ENCODE data around the gene ARHGEF28. TPM values are rescaled to one million over a fixed set of nuclear protein-coding genes. Genes with fewer than 3 reads are reported as not detected.
A peak's percentile ranks its signal among the peaks of the same experiment; 100 is the strongest.

Gene ARHGEF28
- total RNA-seq, 2 donors from 2014 or later, result 0.17 to 0.53 TPM

GRCh38 chr5:73903169-73903568 is 277.2 kb downstream of the ARHGEF28 start:
- no peak for ATAC-seq
- no peaks in the 10 kb centered on the region for H3K36me3 Mint-ChIP-seq
- H3K27ac Mint-ChIP-seq, result no peak overlapping the region
- no peak overlapping the region for H3K4me3 Mint-ChIP-seq
- DNase-seq (ENCODE audit: low spot score), result no peak
- H3K27me3 Mint-ChIP-seq, result peaks cover 0 to 13% of the 10 kb centered on the region in 2 donors
- no peaks in the 10 kb centered on the region for H3K4me1 Mint-ChIP-seq (ENCODE audit: low read depth in 2 of 2)
- H3K9me3 Mint-ChIP-seq, result no peaks in the 10 kb centered on the region

DNA sequence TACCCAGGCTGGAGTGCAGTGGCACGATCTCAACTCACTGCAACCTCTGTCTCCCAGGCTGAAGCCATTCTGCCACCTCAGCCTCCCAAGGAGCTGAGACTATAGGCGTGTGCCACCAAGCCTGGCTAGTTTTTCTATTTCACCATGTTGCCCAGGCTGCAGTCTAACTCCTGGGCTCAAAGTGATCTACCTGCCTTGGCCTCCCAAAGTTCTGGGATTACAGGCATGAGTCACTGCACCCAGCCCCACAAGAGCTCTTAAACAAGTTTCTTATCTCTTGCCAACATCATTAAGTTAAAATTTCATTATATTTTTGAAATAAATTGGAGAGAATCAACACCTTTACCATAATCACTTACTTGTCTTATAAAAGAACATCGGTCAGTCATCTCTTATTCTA is 280.3 kb downstream of the ARHGEF28 start:
- H3K4me3 Mint-ChIP-seq, result no peak overlapping the region
- no peaks in the 10 kb centered on the region for H3K4me1 Mint-ChIP-seq (ENCODE audit: low read depth in 2 of 2)
- H3K36me3 Mint-ChIP-seq, result no peaks in the 10 kb centered on the region
- peaks cover 0 to 6% of the 10 kb centered on the region in 2 donors for H3K27me3 Mint-ChIP-seq
- H3K9me3 Mint-ChIP-seq, result no peaks in the 10 kb centered on the region
- ATAC-seq (no peak), DNase-seq (ENCODE audit: low spot score) (no peak)
- no peak overlapping the region for H3K27ac Mint-ChIP-seq

GRCh38 chr5:73907164-73907563 is 281.2 kb downstream of the ARHGEF28 start:
- no peak overlapping the region for H3K4me3 Mint-ChIP-seq
- ATAC-seq (no peak), DNase-seq (ENCODE audit: low spot score) (no peak)
- no peaks in the 10 kb centered on the region for H3K27me3 Mint-ChIP-seq
- no peaks in the 10 kb centered on the region for H3K9me3 Mint-ChIP-seq
- no peaks in the 10 kb centered on the region for H3K36me3 Mint-ChIP-seq
- no peaks in the 10 kb centered on the region for H3K4me1 Mint-ChIP-seq (ENCODE audit: low read depth in 2 of 2)
- no peak overlapping the region for H3K27ac Mint-ChIP-seq

- no peaks in the 10 kb centered on the region for H3K9me3 Mint-ChIP-seq
These were observed 282.4 kb downstream of the ARHGEF28 start for GRCh38 chr5:73908395-73908794.

GRCh38 chr5:73908846-73909245 is 282.9 kb downstream of the ARHGEF28 start:
- H3K27me3 Mint-ChIP-seq, result no peaks in the 10 kb centered on the region
- DNase-seq (ENCODE audit: low spot score) (no peak), ATAC-seq (no peak)
- H3K4me1 Mint-ChIP-seq (ENCODE audit: low read depth in 2 of 2), result no peaks in the 10 kb centered on the region
- no peak overlapping the region for H3K27ac Mint-ChIP-seq
- H3K4me3 Mint-ChIP-seq, result no peak overlapping the region
- H3K9me3 Mint-ChIP-seq, result no peaks in the 10 kb centered on the region
- H3K36me3 Mint-ChIP-seq, result no peaks in the 10 kb centered on the region

More at GRCh38 chr5:73908395-73908794, 282.4 kb downstream of the ARHGEF28 start:
- no peaks in the 10 kb centered on the region for H3K36me3 Mint-ChIP-seq
- no peak overlapping the region for H3K4me3 Mint-ChIP-seq
- H3K27ac Mint-ChIP-seq, result no peak overlapping the region
- no peaks in the 10 kb centered on the region for H3K4me1 Mint-ChIP-seq (ENCODE audit: low read depth in 2 of 2)
- no peaks in the 10 kb centered on the region for H3K27me3 Mint-ChIP-seq
- ATAC-seq (no peak), DNase-seq (ENCODE audit: low spot score) (no peak)

DNA sequence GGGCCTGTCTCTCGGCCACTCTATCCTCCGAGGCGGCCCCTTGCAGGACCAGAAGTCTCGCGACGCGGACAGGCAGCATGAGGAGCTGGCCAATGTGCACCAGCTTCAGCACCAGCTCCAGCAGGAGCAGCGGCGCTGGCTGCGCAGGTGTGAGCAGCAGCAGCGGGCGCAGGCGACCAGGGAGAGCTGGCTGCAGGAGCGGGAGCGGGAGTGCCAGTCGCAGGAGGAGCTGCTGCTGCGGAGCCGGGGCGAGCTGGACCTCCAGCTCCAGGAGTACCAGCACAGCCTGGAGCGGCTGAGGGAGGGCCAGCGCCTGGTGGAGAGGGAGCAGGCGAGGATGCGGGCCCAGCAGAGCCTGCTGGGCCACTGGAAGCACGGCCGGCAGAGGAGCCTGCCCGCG is 283.5 kb downstream of the ARHGEF28 start:
- Mint-ChIP-seq H3K9me3 (no peaks in the 10 kb centered on the region), H3K4me3 (no peak overlapping the region), H3K4me1 (ENCODE audit: low read depth in 2 of 2) (no peaks in the 10 kb centered on the region), H3K36me3 (no peaks in the 10 kb centered on the region), H3K27ac (no peak overlapping the region), H3K27me3 (no peaks in the 10 kb centered on the region)
- no peak for ATAC-seq
- no peak for DNase-seq (ENCODE audit: low spot score)

DNA sequence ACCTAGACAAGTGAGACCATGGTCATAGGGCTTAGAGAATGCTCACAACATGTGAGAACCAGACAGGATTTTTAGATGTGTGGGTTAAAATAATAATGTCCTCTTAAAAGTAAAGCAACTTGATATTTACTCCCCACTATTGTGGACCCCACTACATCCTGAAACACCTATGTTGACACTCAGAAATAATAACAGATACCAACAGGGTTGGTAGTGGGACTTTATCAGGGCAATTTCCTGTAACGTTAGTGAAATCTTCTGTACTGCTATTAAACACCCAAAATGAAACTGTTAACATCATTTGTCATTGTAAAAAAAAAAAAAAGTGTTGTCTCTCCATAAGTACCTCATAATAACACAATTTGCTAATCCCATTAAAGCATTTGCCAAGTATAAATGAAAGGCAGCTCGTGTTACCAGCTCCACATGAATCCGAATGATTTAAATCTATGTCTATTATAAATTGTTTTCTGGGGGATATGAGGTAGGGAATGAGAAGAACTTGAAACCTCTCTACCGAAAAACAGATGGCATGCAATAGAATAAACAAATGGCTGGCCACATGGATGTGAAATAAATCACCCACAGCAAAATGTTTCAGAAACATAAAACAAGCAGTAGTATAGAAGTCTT is 285.9 kb downstream of the ARHGEF28 start:
- Mint-ChIP-seq H3K27ac (no peak overlapping the region), H3K4me3 (no peak overlapping the region), H3K36me3 (no peaks in the 10 kb centered on the region), H3K27me3 (no peaks in the 10 kb centered on the region), H3K9me3 (no peaks in the 10 kb centered on the region), H3K4me1 (ENCODE audit: low read depth in 2 of 2) (no peaks in the 10 kb centered on the region)
- no peak for ATAC-seq
- DNase-seq (ENCODE audit: low spot score), result no peak

- no peak overlapping the region for H3K27ac Mint-ChIP-seq
- H3K27me3 Mint-ChIP-seq, result no peaks in the 10 kb centered on the region
- H3K36me3 Mint-ChIP-seq, result no peaks in the 10 kb centered on the region
These were observed 286.9 kb downstream of the ARHGEF28 start for GRCh38 chr5:73912821-73913271.

DNA sequence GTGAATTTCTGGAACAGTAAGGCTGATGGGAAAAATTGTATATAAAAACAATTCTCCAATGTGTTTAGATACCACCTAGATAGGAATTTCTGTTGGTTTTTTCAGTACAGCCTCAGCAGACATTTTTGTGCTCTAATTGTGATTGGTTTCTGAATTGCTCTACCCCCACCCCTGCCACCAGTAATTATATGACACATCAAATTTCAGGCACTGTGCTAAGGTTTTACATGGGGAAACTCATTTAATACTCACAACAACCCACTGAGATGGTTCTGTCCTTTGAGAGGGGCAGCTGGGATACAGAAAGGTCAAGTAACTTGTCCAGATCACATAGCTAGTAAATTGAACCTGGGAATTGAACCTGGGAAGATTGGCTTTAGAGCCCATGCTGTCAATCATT is 288.0 kb downstream of the ARHGEF28 start:
- no peak for DNase-seq (ENCODE audit: low spot score)
- Mint-ChIP-seq H3K4me1 (ENCODE audit: low read depth in 2 of 2) (no peaks in the 10 kb centered on the region), H3K4me3 (no peak overlapping the region), H3K27ac (no peak overlapping the region), H3K36me3 (no peaks in the 10 kb centered on the region), H3K27me3 (no peaks in the 10 kb centered on the region), H3K9me3 (no peaks in the 10 kb centered on the region)
- ATAC-seq, result peak in 1 of 2 donors; percentile 46

More at GRCh38 chr5:73912821-73913271, 286.9 kb downstream of the ARHGEF28 start:
- H3K9me3 Mint-ChIP-seq, result no peaks in the 10 kb centered on the region
- no peaks in the 10 kb centered on the region for H3K4me1 Mint-ChIP-seq (ENCODE audit: low read depth in 2 of 2)
- DNase-seq (ENCODE audit: low spot score), result no peak
- H3K4me3 Mint-ChIP-seq, result no peak overlapping the region
- ATAC-seq, result no peak

DNA sequence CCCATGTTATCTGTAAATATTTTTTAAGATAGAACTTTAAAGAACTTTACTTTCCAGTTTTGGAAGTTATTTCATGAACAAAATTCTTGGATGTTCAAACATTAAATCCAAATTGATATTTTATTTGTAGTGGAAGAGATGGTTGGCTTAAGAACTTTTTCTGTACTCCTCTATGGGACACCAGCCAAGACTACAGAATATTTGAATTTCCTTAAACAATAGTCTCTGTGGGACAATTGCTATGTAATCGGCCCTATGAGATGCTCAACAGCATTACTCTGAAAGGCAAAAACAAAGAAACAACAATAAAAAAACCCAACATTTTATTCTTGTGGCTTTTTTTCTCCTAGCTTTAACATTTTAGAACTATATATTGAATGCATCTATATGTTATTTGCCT is 289.3 kb downstream of the ARHGEF28 start:
- Mint-ChIP-seq H3K27ac (no peak overlapping the region), H3K27me3 (no peaks in the 10 kb centered on the region), H3K4me1 (ENCODE audit: low read depth in 2 of 2) (no peaks in the 10 kb centered on the region), H3K9me3 (no peaks in the 10 kb centered on the region), H3K4me3 (no peak overlapping the region), H3K36me3 (no peaks in the 10 kb centered on the region)
- DNase-seq (ENCODE audit: low spot score) (no peak), ATAC-seq (no peak)

DNA sequence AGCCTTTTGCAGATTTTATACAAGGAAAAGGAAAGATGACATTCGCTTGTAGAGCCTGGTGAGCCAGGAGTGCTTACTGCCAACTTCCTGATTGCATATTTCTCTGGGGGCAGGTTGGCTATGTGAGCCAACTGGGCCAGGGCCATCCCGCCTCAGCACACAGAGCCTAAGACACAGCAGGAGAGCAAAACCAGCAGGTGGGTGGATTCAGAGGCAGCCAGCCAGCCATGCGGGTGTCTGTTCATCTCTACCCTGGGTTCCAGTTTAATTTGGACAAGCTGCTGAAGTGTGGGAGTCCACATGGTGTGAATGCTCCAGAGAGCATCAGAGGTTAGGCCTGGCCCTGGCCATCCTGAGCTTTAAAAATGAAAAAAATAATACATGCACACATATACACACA is 291.4 kb downstream of the ARHGEF28 start:
- ATAC-seq, result peak in 1 of 2 donors; percentile 6

DNA sequence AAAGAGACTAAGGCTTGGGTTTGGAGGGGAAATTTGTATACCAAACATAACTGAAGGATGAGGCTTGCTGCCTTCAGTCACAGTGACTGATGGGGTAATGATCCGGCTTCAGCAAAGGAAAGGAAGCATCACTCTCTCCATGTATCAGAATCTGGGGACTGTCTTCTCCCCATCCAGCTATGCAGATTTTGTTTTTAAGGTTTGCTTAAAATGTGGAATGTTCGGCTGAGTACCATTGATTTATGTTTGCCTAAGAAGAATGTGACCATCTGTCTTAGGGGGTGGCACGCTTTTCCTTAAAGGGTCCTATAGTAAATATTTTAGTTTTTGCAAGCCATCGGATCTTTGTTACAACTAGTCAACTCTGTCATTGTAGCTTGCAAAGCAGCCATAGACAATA is 291.9 kb downstream of the ARHGEF28 start:
- DNase-seq (ENCODE audit: low spot score), result no peak
- H3K9me3 Mint-ChIP-seq, result no peaks in the 10 kb centered on the region
- H3K27me3 Mint-ChIP-seq, result no peaks in the 10 kb centered on the region

More for the DNA sequence above, 291.4 kb downstream of the ARHGEF28 start:
- Mint-ChIP-seq H3K4me3 (no peak overlapping the region), H3K27me3 (no peaks in the 10 kb centered on the region), H3K9me3 (no peaks in the 10 kb centered on the region), H3K36me3 (no peaks in the 10 kb centered on the region), H3K4me1 (ENCODE audit: low read depth in 2 of 2) (no peaks in the 10 kb centered on the region), H3K27ac (no peak overlapping the region)
- DNase-seq (ENCODE audit: low spot score), result no peak

GRCh38 chr5:73918791-73919221 is 292.8 kb downstream of the ARHGEF28 start:
- H3K27ac Mint-ChIP-seq, result no peak overlapping the region
- no peak for DNase-seq (ENCODE audit: low spot score)

More for the DNA sequence above, 291.9 kb downstream of the ARHGEF28 start:
- Mint-ChIP-seq H3K36me3 (no peaks in the 10 kb centered on the region), H3K27ac (no peak overlapping the region), H3K4me1 (ENCODE audit: low read depth in 2 of 2) (no peaks in the 10 kb centered on the region), H3K4me3 (no peak overlapping the region)
- no peak for ATAC-seq

GRCh38 chr5:73921741-73922140 is 295.7 kb downstream of the ARHGEF28 start:
- Mint-ChIP-seq H3K36me3 (no peaks in the 10 kb centered on the region), H3K27ac (no peak overlapping the region), H3K9me3 (no peaks in the 10 kb centered on the region), H3K4me1 (ENCODE audit: low read depth in 2 of 2) (no peaks in the 10 kb centered on the region), H3K4me3 (no peak overlapping the region), H3K27me3 (peaks cover 0 to 7% of the 10 kb centered on the region in 2 donors)
- ATAC-seq (no peak), DNase-seq (ENCODE audit: low spot score) (no peak)

More at GRCh38 chr5:73918791-73919221, 292.8 kb downstream of the ARHGEF28 start:
- Mint-ChIP-seq H3K36me3 (no peaks in the 10 kb centered on the region), H3K4me1 (ENCODE audit: low read depth in 2 of 2) (no peaks in the 10 kb centered on the region), H3K27me3 (no peaks in the 10 kb centered on the region), H3K9me3 (no peaks in the 10 kb centered on the region), H3K4me3 (no peak overlapping the region)
- no peak for ATAC-seq

- Mint-ChIP-seq H3K27me3 (peaks cover 0 to 7% of the 10 kb centered on the region in 2 donors), H3K36me3 (no peaks in the 10 kb centered on the region), H3K4me1 (ENCODE audit: low read depth in 2 of 2) (no peaks in the 10 kb centered on the region), H3K4me3 (no peak overlapping the region), H3K27ac (no peak overlapping the region), H3K9me3 (no peaks in the 10 kb centered on the region)
- DNase-seq (ENCODE audit: low spot score), result no peak
- no peak for ATAC-seq
These were observed 296.2 kb downstream of the ARHGEF28 start for GRCh38 chr5:73922224-73922623.

All from natural killer cell treated with Interleukin-12 subunit alpha and Interleukin-12 subunit beta and Interleukin-15 and Interleukin-18, amount 100 ng/mL, for 72 hours (primary cell).